Cardiac fibroblast (primary cell): ENCODE results near the gene NOSIP.
A peak's percentile ranks its signal among the peaks of the same experiment; 100 is the strongest.

ENCODE experiments used
- DNase-seq, 2 donors: peaks; one replicate each; pipeline versions ENCODE4 v3.0.0 to v3.0.0-alpha.2; 2010; ENCODE audit warnings: low read depth in 2 of 2
- H3K4me3 ChIP-seq, 2 donors: replicated peaks in 1 of 2; 1 replicate in 1 of 2; 2 replicates in 1 of 2; pipeline ENCODE4 v1.5.1; 2011; ENCODE audit warnings: low read depth in 2 of 2, low read length in 2 of 2, mild to moderate bottlenecking in 2 of 2, moderate library complexity in 1 of 2
- CTCF ChIP-seq: IDR thresholded peaks from one replicate; pipeline ENCODE4 v1.5.1; 2011; ENCODE audit warnings: low read depth, mild to moderate bottlenecking, low read length, inconsistent platforms

NOSIP gene

GRCh38 chr19:49591731-49592485, 11.6 kb upstream of the NOSIP start:
- peak overlapping the region; percentile 80 to 82 for H3K4me3 ChIP-seq
- TF ChIP-seq CTCF = no peak
- peak; percentile 40 to 42 for DNase-seq

GRCh38 chr19:49590971-49591730, 10.8 kb upstream of the NOSIP start, which contains the start of gene PRR12:
PRR12 (plus strand) TSS chr19:49591182; CDS start chr19:49591655, 473 bp downstream.
- peak; percentile 77 to 81 for DNase-seq
- H3K4me3 ChIP-seq = peak within 1 kb of the TSS; percentile 80 to 82
- no peak for TF ChIP-seq CTCF

GRCh38 chr19:49590071-49590970, 10.0 kb upstream of the NOSIP start:
- peak overlapping the region; percentile 69 to 82 for H3K4me3 ChIP-seq
- peak; percentile 98 for DNase-seq
- TF ChIP-seq CTCF = no peak

GRCh38 chr19:49589502-49589905, 9.1 kb upstream of the NOSIP start:
- H3K4me3 ChIP-seq = no peak overlapping the region

GRCh38 chr19:49588365-49589122, 8.2 kb upstream of the NOSIP start:
- no peak for DNase-seq
- TF ChIP-seq CTCF = no peak
- H3K4me3 ChIP-seq = no peak overlapping the region

More at GRCh38 chr19:49589502-49589905, 9.1 kb upstream of the NOSIP start:
- TF ChIP-seq CTCF = no peak
- DNase-seq = no peak

GRCh38 chr19:49587227-49587626, 6.9 kb upstream of the NOSIP start:
- no peak overlapping the region for H3K4me3 ChIP-seq
- TF ChIP-seq CTCF = no peak
- no peak for DNase-seq
